ENCODE data around the gene MAPKBP1.

MAPKBP1 gene

GRCh38 chr15:41788262-41788661 is 14.0 kb downstream of the MAPKBP1 start:
- DNase-seq, result no peak
- no peak overlapping the region for H3K27ac ChIP-seq
- H3K4me1 ChIP-seq, result peaks cover 0 to 40% (median 20%) of the 10 kb centered on the region in 4 donors
- H3K27me3 ChIP-seq, result no peaks in the 10 kb centered on the region
- no peak for TF ChIP-seq CTCF (IDR thresholded peaks at IDR 0.05)
- H3K36me3 ChIP-seq, result no peaks in the 10 kb centered on the region
- no peak overlapping the region for H3K4me3 ChIP-seq
- H3K9me3 ChIP-seq, result no peaks in the 10 kb centered on the region
- intact Hi-C loops (cut with DNase I; ENCODE audit: low total_unique reads), result no loop called here

- Histone ChIP-seq H3K27me3 (no peaks in the 10 kb centered on the region), H3K4me1 (peaks cover 0 to 40% (median 20%) of the 10 kb centered on the region in 4 donors)
Measured at GRCh38 chr15:41789236-41789635, 15.0 kb downstream of the MAPKBP1 start.

GRCh38 chr15:41789662-41790061 is 15.4 kb downstream of the MAPKBP1 start:
- peaks cover 0 to 42% (median 20%) of the 10 kb centered on the region in 4 donors for H3K4me1 ChIP-seq
- no peaks in the 10 kb centered on the region for H3K9me3 ChIP-seq
- intact Hi-C loops (cut with DNase I; ENCODE audit: low total_unique reads), result no loop called here
- TF ChIP-seq CTCF (IDR thresholded peaks at IDR 0.05), result no peak
- no peak overlapping the region for H3K4me3 ChIP-seq
- no peak for DNase-seq
- no peaks in the 10 kb centered on the region for H3K27me3 ChIP-seq
- H3K36me3 ChIP-seq, result no peaks in the 10 kb centered on the region
- H3K27ac ChIP-seq, result no peak overlapping the region

More at GRCh38 chr15:41789236-41789635, 15.0 kb downstream of the MAPKBP1 start:
- H3K36me3 ChIP-seq, result no peaks in the 10 kb centered on the region
- TF ChIP-seq CTCF (IDR thresholded peaks at IDR 0.05), result no peak
- intact Hi-C loops (cut with DNase I; ENCODE audit: low total_unique reads), result no loop called here
- no peaks in the 10 kb centered on the region for H3K9me3 ChIP-seq
- no peak for DNase-seq
- no peak overlapping the region for H3K27ac ChIP-seq
- no peak overlapping the region for H3K4me3 ChIP-seq

- intact Hi-C loops (cut with DNase I; ENCODE audit: low total_unique reads), result no loop called here
- Histone ChIP-seq H3K27ac (peak overlapping the region in 1 of 2 donors; percentile 29), H3K36me3 (no peaks in the 10 kb centered on the region), H3K9me3 (no peaks in the 10 kb centered on the region), H3K4me3 (no peak overlapping the region), H3K4me1 (peaks cover 0 to 45% (median 20%) of the 10 kb centered on the region in 4 donors), H3K27me3 (no peaks in the 10 kb centered on the region)
- no peak for TF ChIP-seq CTCF (IDR thresholded peaks at IDR 0.05)
- DNase-seq, result no peak
Measured at GRCh38 chr15:41790169-41790568, 15.9 kb downstream of the MAPKBP1 start.

GRCh38 chr15:41790756-41791546 is 16.7 kb downstream of the MAPKBP1 start:
- H3K27ac ChIP-seq, result peak overlapping the region in 1 of 2 donors; percentile 29
- no peak overlapping the region for H3K4me3 ChIP-seq
- no peaks in the 10 kb centered on the region for H3K36me3 ChIP-seq
- H3K4me1 ChIP-seq, result peaks cover 0 to 52% (median 23%) of the 10 kb centered on the region in 4 donors
- no peaks in the 10 kb centered on the region for H3K27me3 ChIP-seq
- DNase-seq, result no peak
- H3K9me3 ChIP-seq, result no peaks in the 10 kb centered on the region
- intact Hi-C loops (cut with DNase I; ENCODE audit: low total_unique reads), result no loop called here
- TF ChIP-seq CTCF (IDR thresholded peaks at IDR 0.05), result no peak

Measured in tibial artery (tissue), 4 donors.